DMS 273 treated with DMSO at 0.1 percent for 48 hours (cell line): ENCODE measurements around the gene LAIR2.

Experiments
- DNase-seq: peaks from one replicate; lab custom pipeline; 2025; lab: John Stamatoyannopoulos, UW

The LAIR2 gene

GRCh38 chr19:54534156-54534555 lies 31.5 kb downstream of the LAIR2 start:
- DNase-seq: no peak

- DNase-seq: no peak
Observed at GRCh38 chr19:54535601-54536000, 33.0 kb downstream of the LAIR2 start.

- DNase-seq: no peak
Observed at GRCh38 chr19:54536956-54537355, 34.3 kb downstream of the LAIR2 start.

- DNase-seq: no peak
Observed at GRCh38 chr19:54541712-54542111, 39.1 kb downstream of the LAIR2 start.

- DNase-seq: no peak
Observed at GRCh38 chr19:54548806-54549205, 46.2 kb downstream of the LAIR2 start.

- DNase-seq: no peak
Observed at GRCh38 chr19:54549224-54549623, 46.6 kb downstream of the LAIR2 start.

GRCh38 chr19:54551293-54551692 lies 48.7 kb downstream of the LAIR2 start:
- no peak for DNase-seq

GRCh38 chr19:54551950-54552912 lies 49.6 kb downstream of the LAIR2 start:
- DNase-seq: no peak

GRCh38 chr19:54552913-54553310 lies 50.3 kb downstream of the LAIR2 start:
- DNase-seq: no peak

- DNase-seq: no peak
Observed at GRCh38 chr19:54554006-54554405, 51.4 kb downstream of the LAIR2 start.

GRCh38 chr19:54554896-54555295 lies 52.3 kb downstream of the LAIR2 start:
- no peak for DNase-seq

GRCh38 chr19:54556194-54556593 lies 53.6 kb downstream of the LAIR2 start:
- no peak for DNase-seq

- no peak for DNase-seq
Observed at GRCh38 chr19:54558339-54558738, 55.7 kb downstream of the LAIR2 start.
